ENCODE measurements around the gene RBFOX2. TPM values are rescaled to one million over a fixed set of nuclear protein-coding genes. Genes with fewer than 3 reads are reported as not detected.
A peak's percentile ranks its signal among the peaks of the same experiment; 100 is the strongest.
"Not testable (repeated sequence)": the region's sequence is repeated elsewhere in the genome, so short reads cannot be mapped to it uniquely, and the experiment has no call there.

Gene RBFOX2
- total RNA-seq, 3 donors from 2014 or later, result 63.4 to 97.3 (median 85.5) TPM

DNA sequence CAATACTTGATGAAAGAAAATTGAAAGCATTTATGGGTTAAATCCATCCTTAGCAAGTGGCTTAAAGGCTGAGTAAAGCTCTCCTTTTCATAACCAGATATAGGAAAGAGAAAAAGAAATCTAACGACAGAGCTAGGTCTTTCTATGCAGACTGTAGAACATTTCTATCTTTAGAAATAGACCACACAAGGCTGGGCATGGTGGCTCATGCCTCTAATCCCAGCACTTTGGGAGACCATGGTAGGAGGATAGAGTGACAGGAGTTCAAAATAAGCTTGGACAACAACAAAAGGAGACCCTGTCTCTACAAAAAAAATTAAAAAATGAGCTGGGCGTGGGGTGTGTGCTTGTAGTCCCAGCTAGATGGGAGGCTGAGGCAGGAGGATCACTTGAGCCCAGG lies 220.2 kb downstream of the RBFOX2 start:
- Histone ChIP-seq H3K4me3 (no peak overlapping the region), H3K36me3 (no peaks in the 10 kb centered on the region), H3K27me3 (no peaks in the 10 kb centered on the region), H3K9me3 (no peaks in the 10 kb centered on the region), H3K27ac (no peak overlapping the region), H3K4me1 (no peaks in the 10 kb centered on the region)
- intact Hi-C loops (cut with DNase I; ENCODE audit: low total_unique reads), result no loop called here
- DNase-seq (ENCODE audit: low spot score in 2 of 2), result no peak
- TF ChIP-seq, protein P1, sequence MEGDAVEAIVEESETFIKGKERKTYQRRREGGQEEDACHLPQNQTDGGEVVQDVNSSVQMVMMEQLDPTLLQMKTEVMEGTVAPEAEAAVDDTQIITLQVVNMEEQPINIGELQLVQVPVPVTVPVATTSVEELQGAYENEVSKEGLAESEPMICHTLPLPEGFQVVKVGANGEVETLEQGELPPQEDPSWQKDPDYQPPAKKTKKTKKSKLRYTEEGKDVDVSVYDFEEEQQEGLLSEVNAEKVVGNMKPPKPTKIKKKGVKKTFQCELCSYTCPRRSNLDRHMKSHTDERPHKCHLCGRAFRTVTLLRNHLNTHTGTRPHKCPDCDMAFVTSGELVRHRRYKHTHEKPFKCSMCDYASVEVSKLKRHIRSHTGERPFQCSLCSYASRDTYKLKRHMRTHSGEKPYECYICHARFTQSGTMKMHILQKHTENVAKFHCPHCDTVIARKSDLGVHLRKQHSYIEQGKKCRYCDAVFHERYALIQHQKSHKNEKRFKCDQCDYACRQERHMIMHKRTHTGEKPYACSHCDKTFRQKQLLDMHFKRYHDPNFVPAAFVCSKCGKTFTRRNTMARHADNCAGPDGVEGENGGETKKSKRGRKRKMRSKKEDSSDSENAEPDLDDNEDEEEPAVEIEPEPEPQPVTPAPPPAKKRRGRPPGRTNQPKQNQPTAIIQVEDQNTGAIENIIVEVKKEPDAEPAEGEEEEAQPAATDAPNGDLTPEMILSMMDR (IDR thresholded peaks at IDR 0.05), result no peak
- TF ChIP-seq POLR2AphosphoS5 (IDR thresholded peaks at IDR 0.05) (no peak), POLR2A (IDR thresholded peaks at IDR 0.05) (no peak)

DNA sequence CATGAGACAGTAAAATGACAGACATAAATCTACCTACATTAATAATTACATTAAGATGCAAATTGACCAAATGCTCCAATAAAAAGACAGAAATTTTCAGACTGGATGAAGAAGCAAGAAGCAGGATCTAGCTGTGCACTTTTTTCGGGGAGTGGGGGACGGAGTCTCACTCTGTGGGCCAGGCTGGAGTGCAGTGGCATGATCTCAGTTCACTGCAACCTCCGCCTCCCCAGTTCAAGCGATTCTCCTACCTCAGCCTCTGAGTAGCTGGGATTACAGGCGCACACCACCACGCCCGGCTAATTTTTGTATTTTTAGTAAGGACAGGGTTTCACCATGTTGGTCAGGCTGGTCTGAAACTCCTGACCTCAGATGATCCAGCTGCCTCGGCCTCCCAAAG lies 222.0 kb downstream of the RBFOX2 start:
- H3K27me3 ChIP-seq; H3K4me1 ChIP-seq; DNase-seq (ENCODE audit: low spot score in 2 of 2); H3K4me3 ChIP-seq; H3K27ac ChIP-seq; H3K36me3 ChIP-seq; H3K9me3 ChIP-seq; intact Hi-C loops (cut with DNase I; ENCODE audit: low total_unique reads): not testable (repeated sequence)

DNA sequence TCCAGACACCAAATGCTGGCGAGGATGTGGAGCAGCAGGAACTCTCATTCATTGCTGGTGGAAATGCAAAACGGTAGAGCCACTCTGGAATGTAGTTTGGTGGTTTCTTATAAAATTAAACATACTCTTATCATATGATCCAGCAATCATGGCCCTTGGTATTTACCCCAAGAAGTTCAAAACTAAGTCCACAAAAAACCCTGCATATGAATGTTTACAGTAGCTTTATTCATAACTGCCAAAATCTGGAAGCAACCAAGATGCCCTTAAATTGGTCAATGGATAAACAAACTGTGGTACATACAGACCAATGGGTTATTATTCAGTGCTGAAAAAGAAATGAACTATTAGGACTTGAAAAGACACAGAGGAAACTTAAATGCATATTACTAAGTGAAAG lies 223.2 kb downstream of the RBFOX2 start:
- no peaks in the 10 kb centered on the region for H3K36me3 ChIP-seq
- peaks cover 0 to 1% of the 10 kb centered on the region in 2 donors for H3K4me1 ChIP-seq
- intact Hi-C loops (cut with DNase I; ENCODE audit: low total_unique reads), result no loop called here
- TF ChIP-seq POLR2A (IDR thresholded peaks at IDR 0.05), result no peak
- TF ChIP-seq, protein P1 (IDR thresholded peaks at IDR 0.05), result no peak
- TF ChIP-seq POLR2AphosphoS5 (IDR thresholded peaks at IDR 0.05), result no peak
- no peaks in the 10 kb centered on the region for H3K27me3 ChIP-seq
- no peak overlapping the region for H3K27ac ChIP-seq
- H3K9me3 ChIP-seq, result no peaks in the 10 kb centered on the region
- no peak for DNase-seq (ENCODE audit: low spot score in 2 of 2)
- H3K4me3 ChIP-seq, result no peak overlapping the region

GRCh38 chr22:35804421-35804820 lies 224.2 kb downstream of the RBFOX2 start:
- no peak for DNase-seq (ENCODE audit: low spot score in 2 of 2)
- Histone ChIP-seq H3K36me3 (no peaks in the 10 kb centered on the region), H3K27me3 (no peaks in the 10 kb centered on the region), H3K27ac (no peak overlapping the region), H3K9me3 (no peaks in the 10 kb centered on the region), H3K4me1 (peaks cover 0 to 7% of the 10 kb centered on the region in 2 donors), H3K4me3 (no peak overlapping the region)
- intact Hi-C loops (cut with DNase I; ENCODE audit: low total_unique reads), result no loop called here
- no peak for TF ChIP-seq POLR2AphosphoS5 (IDR thresholded peaks at IDR 0.05)

DNA sequence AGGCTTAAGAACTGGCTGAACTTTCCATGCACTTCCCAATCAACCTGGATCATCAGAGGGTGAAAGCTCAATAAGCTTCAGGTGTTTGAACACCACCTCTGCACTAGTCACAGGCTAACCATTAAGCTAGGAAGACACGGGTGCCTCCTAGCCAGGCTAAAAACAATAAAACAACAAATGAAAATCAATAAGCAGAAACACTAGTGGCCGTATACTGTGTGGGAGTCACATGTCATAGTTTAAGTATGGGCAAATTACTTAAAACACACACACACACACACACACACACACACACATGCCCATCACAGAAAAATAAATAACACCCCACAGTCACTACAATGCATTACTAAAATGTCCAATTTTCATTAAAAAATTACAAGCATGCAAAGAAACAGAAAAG lies 225.7 kb downstream of the RBFOX2 start:
- DNase-seq (ENCODE audit: low spot score in 2 of 2), result no peak
- peak overlapping the region in 1 of 2 donors; percentile 27 for H3K27ac ChIP-seq
- H3K27me3 ChIP-seq, result no peaks in the 10 kb centered on the region
- H3K36me3 ChIP-seq, result no peaks in the 10 kb centered on the region
- no peaks in the 10 kb centered on the region for H3K9me3 ChIP-seq
- no peak overlapping the region for H3K4me3 ChIP-seq
- intact Hi-C loops (cut with DNase I; ENCODE audit: low total_unique reads), result no loop called here
- TF ChIP-seq POLR2A (IDR thresholded peaks at IDR 0.05) (no peak), POLR2AphosphoS5 (IDR thresholded peaks at IDR 0.05) (no peak)
- TF ChIP-seq, protein P1 (IDR thresholded peaks at IDR 0.05), result no peak
- peaks cover 0 to 7% of the 10 kb centered on the region in 2 donors for H3K4me1 ChIP-seq

- H3K27me3 ChIP-seq; DNase-seq (ENCODE audit: low spot score in 2 of 2); H3K4me3 ChIP-seq; H3K9me3 ChIP-seq; intact Hi-C loops (cut with DNase I; ENCODE audit: low total_unique reads); H3K4me1 ChIP-seq; H3K36me3 ChIP-seq; H3K27ac ChIP-seq: not testable (repeated sequence)
These were observed 227.3 kb downstream of the RBFOX2 start for GRCh38 chr22:35801301-35801700.

GRCh38 chr22:35799150-35799549 lies 229.5 kb downstream of the RBFOX2 start:
- no peak overlapping the region for H3K4me3 ChIP-seq
- peaks cover 0 to 7% of the 10 kb centered on the region in 2 donors for H3K4me1 ChIP-seq
- H3K36me3 ChIP-seq, result no peaks in the 10 kb centered on the region
- no peak overlapping the region for H3K27ac ChIP-seq
- no peaks in the 10 kb centered on the region for H3K9me3 ChIP-seq
- intact Hi-C loops (cut with DNase I; ENCODE audit: low total_unique reads), result no loop called here
- no peak for DNase-seq (ENCODE audit: low spot score in 2 of 2)
- no peaks in the 10 kb centered on the region for H3K27me3 ChIP-seq
- TF ChIP-seq POLR2AphosphoS5 (IDR thresholded peaks at IDR 0.05) (no peak), POLR2A (IDR thresholded peaks at IDR 0.05) (no peak)
- TF ChIP-seq, protein P1 (IDR thresholded peaks at IDR 0.05), result no peak

Data from breast epithelium (tissue), 4 donors.